ENCODE measurements around the gene QRFP.

Gene QRFP
- long read RNA-seq, donor 1: 0 reads
- long read RNA-seq, donor 2: 0 reads
- long read RNA-seq, donor 3: 0 reads
- long read RNA-seq, donor 4: 0 reads
- long read RNA-seq, donor 5: 0 reads
- long read RNA-seq, donor 6, partial matches to known transcripts: 0 of 2 reads
- long read RNA-seq, donor 6, other reads (novel, unspliced or antisense): 0 of 2 reads
- long read RNA-seq, donor 7: 0 reads
- long read RNA-seq, donor 8: 0 reads

- no peak for DNase-seq
These were observed at the start of gene QRFP for GRCh38 chr9:130896233-130897014. QRFP (minus strand) TSS chr9:130896812; CDS start chr9:130893838, 2,974 bp downstream.

GRCh38 chr9:130945173-130945572 is 48.6 kb upstream of the QRFP start:
- DNase-seq: no peak

- no peak for DNase-seq
These were observed 48.0 kb upstream of the QRFP start for GRCh38 chr9:130944510-130945058.

GRCh38 chr9:130943777-130944176 is 47.2 kb upstream of the QRFP start:
- DNase-seq: no peak

- DNase-seq: no peak
These were observed 46.6 kb upstream of the QRFP start for GRCh38 chr9:130943221-130943620.

GRCh38 chr9:130942679-130943078 is 46.1 kb upstream of the QRFP start:
- no peak for DNase-seq

GRCh38 chr9:130942084-130942483 is 45.5 kb upstream of the QRFP start:
- DNase-seq: no peak

GRCh38 chr9:130940693-130941576 is 44.3 kb upstream of the QRFP start:
- peak; percentile 76 for DNase-seq

- DNase-seq: no peak
These were observed 43.5 kb upstream of the QRFP start for GRCh38 chr9:130940027-130940549.

GRCh38 chr9:130939405-130940026 is 42.9 kb upstream of the QRFP start:
- peak; percentile 72 for DNase-seq

- DNase-seq: peak; percentile 82
These were observed 42.2 kb upstream of the QRFP start, which contains the start of gene FIBCD1 for GRCh38 chr9:130938652-130939404. FIBCD1 (minus strand) TSS chr9:130939247; CDS start chr9:130938607, 640 bp downstream.

- DNase-seq: peak; percentile 40
These were observed 41.6 kb upstream of the QRFP start for GRCh38 chr9:130938184-130938651.

GRCh38 chr9:130937146-130938076 is 40.8 kb upstream of the QRFP start:
- DNase-seq: no peak

GRCh38 chr9:130936285-130937117 is 39.9 kb upstream of the QRFP start:
- no peak for DNase-seq

- no peak for DNase-seq
These were observed 39.1 kb upstream of the QRFP start for GRCh38 chr9:130935648-130936271.

GRCh38 chr9:130934702-130935647 is 38.4 kb upstream of the QRFP start:
- no peak for DNase-seq

- DNase-seq: no peak
These were observed 37.6 kb upstream of the QRFP start for GRCh38 chr9:130934246-130934645.
